GM21381 (cell line): ENCODE results near the gene GEN1.
A peak's percentile ranks its signal among the peaks of the same experiment; 100 is the strongest.

Experiments
- ATAC-seq: cut with Tn5 transposase; IDR thresholded peaks from one replicate; pipeline ENCODE4 v1.9.1; 2021; ENCODE audit warnings: mild to moderate bottlenecking, moderate library complexity; ENCODE audit not compliant: unreplicated experiment

GEN1 gene

DNA sequence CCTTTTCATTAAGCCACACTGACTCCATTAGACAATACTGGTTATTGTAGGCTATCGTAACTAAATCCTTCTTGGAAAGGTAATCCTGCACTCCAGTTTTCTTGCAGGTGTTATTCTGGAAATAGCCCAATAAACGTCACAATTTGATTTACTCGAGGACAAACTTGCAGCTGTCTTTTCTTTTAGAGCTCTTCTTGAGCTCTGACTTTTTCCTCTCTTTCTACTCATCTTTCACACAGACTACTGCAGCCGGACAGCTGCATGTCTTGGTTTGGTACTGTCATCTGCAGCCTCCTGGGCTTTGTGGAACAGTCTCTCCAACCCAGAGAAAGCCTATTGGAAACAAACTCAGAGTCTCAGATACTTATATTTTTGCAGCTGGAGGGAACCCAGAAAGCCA is 39.4 kb downstream of the GEN1 start:
- no peak for ATAC-seq

DNA sequence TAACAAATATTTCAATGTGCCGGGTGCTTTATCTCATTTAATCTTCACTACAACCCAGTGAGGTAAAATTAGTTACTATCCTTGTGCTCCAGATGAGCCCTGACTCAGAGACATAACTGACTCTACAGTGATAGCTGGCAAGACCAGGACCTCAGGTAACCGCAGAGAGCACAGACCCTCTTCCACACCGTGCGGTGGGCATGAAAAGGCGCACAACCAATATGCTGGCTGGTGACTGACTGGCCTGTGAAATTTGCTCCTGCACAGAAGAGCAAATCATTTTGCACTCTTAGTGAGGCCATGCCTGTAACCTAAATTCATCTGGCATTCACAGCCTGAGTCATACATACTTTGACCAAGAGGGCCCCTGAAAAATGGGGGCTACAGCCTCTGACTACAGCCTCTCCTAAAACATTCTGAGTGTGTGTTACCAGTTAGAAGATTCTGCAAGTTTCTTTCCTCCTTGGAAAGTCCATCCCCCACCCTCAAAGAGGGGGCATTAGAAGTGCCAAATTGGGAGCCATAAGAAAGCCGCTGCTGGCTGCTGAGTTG is 39.9 kb downstream of the GEN1 start:
- no peak for ATAC-seq

DNA sequence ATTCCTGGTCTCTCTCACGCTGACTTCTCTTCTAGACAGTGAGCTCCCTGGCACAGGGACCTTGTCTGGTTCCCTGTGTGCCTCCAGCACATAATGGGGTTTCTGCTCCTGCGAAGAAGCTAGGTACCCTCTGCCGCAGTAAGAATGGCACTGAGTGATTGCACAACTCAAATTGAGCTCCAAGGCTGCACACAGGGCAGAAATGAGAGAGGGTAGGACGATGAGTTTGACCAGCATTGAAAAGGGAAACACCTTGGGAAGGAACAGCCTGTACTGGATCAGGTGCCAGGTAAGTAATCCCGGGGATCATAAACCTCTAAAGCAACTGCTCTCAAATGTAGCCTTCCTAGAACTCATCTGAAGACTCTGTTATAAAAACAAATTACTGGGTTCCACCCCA is 41.4 kb downstream of the GEN1 start:
- ATAC-seq, result no peak

DNA sequence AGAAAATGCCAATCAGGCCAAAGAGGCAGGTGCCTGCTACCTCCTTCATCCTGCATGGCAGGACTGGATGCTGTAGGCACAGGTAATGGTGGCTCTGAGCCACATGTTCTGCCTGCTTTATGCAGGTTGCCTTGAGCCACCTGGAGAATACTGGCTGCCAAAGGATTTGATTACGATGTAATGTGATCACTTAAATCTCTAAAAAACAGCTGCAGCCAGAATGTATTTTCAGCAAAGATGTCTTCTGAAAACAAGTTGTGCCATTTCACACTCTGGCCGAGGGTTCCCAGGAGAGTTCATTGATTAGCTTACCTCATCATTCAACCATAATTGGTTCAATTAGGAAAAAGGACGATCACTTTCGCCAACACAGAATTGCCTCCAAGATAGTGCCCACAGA is 44.4 kb downstream of the GEN1 start:
- ATAC-seq, result no peak

DNA sequence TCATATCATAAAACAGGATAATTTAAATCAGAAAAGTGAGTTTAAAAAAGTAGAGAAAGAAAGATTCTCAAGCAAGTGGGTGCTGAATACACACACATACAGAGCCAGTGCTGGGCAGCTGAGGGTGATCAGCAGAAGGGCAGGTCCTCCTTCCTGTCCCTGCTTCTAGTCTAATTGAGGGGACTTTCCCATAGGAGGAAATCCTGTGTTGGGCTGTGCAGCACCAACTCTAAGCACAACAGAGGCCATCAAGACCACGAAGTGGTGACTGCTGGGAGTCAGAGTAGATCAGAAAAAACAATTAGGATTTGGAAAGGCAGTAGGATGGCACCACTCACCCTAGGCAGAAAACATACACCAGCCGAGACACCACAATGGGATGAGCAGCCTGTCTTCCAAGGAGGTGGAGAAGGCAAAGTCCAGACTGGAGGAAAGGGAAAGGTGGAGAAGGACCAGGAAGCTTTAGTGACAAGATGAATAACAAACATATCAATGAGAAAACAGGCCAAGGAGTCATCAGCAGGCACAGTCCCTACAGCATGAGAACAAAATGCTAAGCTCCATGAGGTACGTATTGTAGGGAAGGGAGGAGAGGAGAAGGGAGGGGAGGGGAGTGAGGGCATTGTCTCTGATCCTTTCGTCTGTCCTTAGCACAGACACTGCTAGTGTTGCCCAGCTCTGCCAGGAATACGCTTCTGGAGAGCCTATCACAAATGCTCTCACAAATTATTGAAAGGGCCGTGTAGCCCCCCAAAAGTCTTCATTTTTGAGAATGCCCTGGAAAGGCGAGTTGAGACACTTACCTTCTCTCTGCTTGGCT is 45.6 kb downstream of the GEN1 start:
- no peak for ATAC-seq

- no peak for ATAC-seq
Observed at GRCh38 chr2:17800219-17800618, 46.3 kb downstream of the GEN1 start.

GRCh38 chr2:17800693-17801458 is 46.9 kb downstream of the GEN1 start:
- no peak for ATAC-seq

DNA sequence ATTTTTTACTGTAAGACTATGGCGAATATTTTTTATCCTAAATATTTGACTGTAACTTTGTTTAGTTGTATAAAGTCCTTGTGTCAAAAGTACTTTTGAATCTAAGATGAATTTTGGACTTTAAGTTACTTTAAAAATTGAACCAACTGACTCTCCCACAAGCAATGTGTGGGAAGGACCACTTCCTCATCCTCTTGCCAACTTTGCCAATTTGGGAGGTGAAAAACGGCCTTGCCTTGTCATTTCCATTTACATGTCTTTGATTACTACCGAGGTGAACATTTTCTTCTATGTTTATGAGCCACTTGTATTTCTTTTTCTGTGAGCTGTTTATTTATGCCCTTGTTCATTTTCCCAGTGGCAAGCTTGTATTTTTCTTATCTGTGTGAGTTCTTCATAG is 49.6 kb downstream of the GEN1 start:
- no peak for ATAC-seq

DNA sequence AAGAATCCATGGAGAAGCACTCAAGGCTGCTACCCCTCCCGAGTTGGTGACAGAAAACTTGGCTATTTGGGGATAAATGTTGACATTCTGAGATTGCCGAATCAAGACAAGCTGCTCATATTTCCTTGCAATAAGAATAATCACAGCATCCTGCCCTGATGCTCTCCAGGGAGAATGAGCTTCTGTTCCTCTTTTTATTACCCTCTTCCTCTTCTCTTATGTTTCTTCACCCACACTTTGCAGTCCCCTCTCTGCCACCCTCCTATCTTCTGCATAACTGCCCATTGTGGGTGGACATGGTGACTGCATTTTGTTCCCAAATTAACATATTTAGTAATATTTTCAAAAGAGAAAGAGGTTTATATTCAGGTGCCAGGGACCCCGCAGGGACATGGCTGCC is 50.4 kb downstream of the GEN1 start:
- peak; percentile 65 for ATAC-seq

- no peak for ATAC-seq
Observed at GRCh38 chr2:17805166-17805565, 51.2 kb downstream of the GEN1 start.

- ATAC-seq, result no peak
Observed at GRCh38 chr2:17805717-17806363, 51.9 kb downstream of the GEN1 start.

DNA sequence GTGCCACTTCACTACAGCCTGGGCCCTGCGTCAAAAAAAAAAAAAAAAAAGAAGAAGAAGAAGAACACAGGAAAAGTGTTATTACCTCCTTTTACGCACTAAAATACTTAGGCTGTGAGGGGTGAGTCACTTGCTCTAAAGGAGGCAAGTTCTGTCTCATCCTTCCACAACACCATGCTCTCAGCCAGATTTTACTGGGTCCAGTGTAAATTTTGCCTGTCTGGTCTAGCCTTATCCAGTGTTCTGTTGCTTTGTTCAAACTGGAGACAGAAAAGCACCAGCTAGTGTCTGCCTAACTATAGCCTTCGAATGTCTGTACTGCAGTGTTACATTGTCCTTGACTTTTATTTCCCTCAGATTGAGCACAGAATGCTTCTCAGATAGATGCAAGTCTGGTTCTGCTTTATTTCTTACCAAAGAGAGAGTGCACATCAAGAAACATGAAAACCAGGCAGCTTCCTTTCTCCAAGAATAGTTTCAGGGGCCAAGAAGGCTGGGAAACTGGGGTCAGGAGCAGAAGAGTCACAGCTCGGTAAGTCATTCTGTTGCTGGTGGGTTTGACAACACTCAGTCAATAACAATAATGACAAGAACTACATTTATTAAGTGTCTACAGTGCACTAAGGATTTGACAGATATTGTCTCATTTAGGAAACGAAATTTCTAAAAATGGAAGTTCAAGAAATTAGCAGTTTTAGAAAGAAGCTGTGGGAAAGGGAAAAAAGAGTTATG is 59.2 kb downstream of the GEN1 start:
- ATAC-seq, result peak; percentile 38

DNA sequence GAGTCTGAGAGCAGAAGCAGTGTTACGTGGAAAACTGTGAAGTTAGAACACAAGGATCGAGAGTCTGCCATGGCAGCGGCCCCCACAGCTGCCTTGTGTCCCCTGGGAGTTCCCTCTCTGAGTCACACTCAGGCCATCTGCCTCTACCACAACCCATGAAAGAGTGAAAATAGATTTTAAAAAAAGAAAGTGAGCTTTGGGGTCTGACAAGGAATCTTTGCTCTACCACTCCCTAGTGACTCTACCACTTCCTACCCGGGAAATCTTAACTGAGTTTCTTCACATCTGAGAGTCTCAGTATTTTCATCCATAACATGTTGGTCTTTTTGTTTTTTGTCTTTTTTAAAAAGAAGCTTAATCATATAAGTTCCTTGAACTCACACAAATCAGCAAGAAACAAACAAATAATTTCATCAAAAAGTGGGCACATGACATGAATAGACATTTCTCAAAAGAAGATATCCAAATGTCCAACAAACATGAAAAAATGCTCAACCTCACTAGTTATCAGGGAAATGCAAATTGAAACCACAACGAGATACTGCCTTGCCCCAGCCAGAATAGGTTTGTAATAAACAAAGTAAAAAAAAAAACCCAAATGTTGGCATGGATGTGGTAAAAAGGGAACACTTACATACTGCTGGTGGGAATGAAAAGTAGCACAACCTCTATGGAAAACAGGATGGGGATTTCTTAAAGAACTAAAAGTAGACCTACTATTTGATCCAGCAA is 60.0 kb downstream of the GEN1 start:
- ATAC-seq, result peak; percentile 87

DNA sequence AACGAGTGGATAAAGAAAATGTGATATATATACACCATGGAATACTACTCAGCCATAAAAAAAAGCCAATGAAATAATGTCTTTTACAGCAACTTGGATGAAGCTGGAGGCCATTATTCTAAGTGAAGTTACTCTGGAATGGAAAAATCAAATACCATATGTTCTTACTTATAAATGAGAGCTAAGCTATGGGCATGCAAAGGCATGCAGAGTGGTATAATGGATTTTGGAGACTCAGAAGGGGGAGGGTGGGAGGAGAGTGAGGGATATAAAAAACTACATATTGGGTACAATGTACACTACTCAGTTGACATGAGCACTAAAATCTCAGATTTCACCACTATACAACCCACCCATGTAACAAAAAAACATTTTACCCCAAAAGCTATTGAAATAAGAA is 60.7 kb downstream of the GEN1 start:
- no peak for ATAC-seq

DNA sequence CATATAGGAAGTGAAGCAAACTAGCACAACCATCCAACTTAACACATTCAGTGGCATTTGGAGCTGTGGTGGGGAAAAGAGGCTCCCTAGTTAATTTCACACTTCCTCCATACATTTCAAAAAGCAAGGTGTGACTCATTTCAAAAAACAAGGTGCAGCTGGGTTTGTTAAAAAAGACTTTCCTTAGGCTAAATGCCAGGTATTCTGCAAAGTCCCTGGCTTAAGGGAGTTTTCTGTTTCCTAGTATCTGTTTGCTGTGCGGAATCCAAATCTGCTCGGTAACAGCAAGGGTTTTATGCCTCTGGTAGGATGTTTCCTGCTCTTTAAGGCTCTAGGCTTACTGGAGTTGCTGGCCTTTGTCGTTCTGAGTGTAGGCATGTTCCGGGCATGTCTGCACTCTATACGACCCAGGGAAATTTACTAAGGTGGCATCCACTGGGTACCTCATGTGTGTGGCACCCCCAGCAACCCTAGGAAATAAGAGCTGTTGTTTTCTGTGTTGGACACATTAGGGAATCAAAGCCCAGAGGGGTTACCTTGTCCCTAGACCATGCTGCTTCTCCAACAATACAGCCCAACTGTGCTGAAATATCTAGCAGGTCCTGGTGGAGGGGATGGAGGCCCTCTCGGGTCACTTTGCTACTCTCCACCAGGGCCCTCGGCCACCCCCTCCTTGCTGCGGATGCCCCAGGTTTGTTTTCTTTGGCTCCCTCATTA is 61.7 kb downstream of the GEN1 start:
- ATAC-seq, result no peak

- no peak for ATAC-seq
Observed at GRCh38 chr2:17816396-17817245, 62.7 kb downstream of the GEN1 start, which contains the start of gene MSGN1. Gene MSGN1, plus strand, starts transcription at chr2:17816460. Its CDS starts 59 bp downstream, at chr2:17816519.

DNA sequence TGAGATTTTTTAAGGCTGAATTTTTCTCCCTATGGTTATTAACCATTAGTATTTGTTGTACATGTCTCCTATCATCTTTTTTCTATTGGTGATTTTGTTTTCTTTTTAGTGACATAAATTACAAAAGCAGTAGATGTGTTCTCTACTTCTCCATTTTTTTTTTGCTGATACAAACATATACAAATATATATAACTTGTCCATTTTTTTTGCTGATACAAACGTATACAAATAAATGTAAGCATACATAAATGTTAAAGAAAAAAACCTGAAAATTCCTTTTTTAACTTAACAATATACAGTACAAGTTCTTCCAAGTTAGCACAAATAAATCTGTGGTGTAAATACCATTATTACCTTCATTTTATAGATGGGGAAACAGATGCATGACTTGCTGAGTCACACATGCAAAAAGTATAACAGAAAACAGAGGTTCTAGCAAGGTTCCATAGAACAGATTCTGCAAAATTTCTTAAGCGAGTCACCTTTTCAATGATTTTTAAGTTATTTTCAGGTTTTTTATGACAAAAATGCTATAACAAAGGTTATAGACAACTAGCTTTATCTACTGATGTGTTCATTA is 64.4 kb downstream of the GEN1 start:
- ATAC-seq, result no peak

DNA sequence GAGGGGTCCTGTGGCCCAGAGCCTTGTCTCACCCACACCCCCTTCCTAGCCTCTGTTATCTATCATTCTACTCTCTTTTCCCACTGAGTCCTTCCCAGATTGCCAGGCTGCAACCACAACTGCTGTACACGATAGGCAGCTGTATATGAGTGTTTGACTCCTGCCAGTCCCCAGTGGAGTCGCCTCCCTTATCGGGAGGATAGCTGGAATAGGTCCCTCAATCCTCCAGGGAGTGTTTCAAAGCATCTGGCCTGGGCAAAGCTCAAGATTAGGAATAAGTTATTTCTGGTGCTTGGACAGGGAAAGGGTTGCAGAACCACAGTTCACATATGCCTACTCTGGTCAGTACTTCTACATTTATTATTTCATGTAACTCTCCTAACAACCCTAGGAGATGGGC is 67.1 kb downstream of the GEN1 start:
- ATAC-seq, result no peak
